ENCODE data around the gene ARHGEF37.

ARHGEF37 gene

DNA sequence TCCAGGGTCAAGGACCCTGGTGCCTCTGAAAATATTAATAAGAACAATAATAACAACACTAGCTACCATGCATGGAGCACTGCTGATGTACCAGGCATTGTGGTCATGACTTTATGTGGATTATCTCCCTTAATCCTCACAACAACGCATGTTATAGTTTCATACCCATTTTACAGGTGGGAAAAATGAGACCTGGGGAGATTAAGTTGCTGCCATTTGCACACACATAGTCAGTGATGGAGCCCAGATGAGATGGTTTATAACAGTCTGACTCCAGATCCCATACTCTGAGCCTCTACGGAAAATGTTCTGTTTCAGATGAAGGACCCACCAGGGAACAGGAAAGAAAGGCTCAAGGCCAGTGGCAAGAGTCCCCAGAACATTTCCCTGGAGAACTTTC, 100.6 kb downstream of the ARHGEF37 start:
- no peak for DNase-seq
- no peak overlapping the region for H2AFZ ChIP-seq (ENCODE audit: low read depth, low read length)
- H3K4me1 ChIP-seq (ENCODE audit: insufficient read depth, low read length), result no peaks in the 10 kb centered on the region
- peaks cover 10% of the 10 kb centered on the region for H3K27me3 ChIP-seq (ENCODE audit: insufficient read depth, low read length, poor library complexity)
- H4K20me1 ChIP-seq (ENCODE audit: insufficient read depth, low read length), result no peaks in the 10 kb centered on the region
- no peak overlapping the region for H3K9ac ChIP-seq (ENCODE audit: low read depth, low read length)
- no peaks in the 10 kb centered on the region for H3K9me3 ChIP-seq (ENCODE audit: insufficient read depth, low read length, severe bottlenecking)
- H3K36me3 ChIP-seq (ENCODE audit: insufficient read depth, low read length), result no peaks in the 10 kb centered on the region
- no peak for ATAC-seq (ENCODE audit: insufficient read depth, low read depth)
- no peaks in the 10 kb centered on the region for H3K79me2 ChIP-seq (ENCODE audit: insufficient read depth, low read length)
- H3K4me2 ChIP-seq (ENCODE audit: insufficient read depth, low read length), result no peak overlapping the region
- no peak for TF ChIP-seq EZH2 (IDR thresholded peaks at IDR 0.05; ENCODE audit: borderline replicate concordance, low read depth, low read length, severe bottlenecking)
- TF ChIP-seq, protein P1, sequence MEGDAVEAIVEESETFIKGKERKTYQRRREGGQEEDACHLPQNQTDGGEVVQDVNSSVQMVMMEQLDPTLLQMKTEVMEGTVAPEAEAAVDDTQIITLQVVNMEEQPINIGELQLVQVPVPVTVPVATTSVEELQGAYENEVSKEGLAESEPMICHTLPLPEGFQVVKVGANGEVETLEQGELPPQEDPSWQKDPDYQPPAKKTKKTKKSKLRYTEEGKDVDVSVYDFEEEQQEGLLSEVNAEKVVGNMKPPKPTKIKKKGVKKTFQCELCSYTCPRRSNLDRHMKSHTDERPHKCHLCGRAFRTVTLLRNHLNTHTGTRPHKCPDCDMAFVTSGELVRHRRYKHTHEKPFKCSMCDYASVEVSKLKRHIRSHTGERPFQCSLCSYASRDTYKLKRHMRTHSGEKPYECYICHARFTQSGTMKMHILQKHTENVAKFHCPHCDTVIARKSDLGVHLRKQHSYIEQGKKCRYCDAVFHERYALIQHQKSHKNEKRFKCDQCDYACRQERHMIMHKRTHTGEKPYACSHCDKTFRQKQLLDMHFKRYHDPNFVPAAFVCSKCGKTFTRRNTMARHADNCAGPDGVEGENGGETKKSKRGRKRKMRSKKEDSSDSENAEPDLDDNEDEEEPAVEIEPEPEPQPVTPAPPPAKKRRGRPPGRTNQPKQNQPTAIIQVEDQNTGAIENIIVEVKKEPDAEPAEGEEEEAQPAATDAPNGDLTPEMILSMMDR (IDR thresholded peaks at IDR 0.05; ENCODE audit: borderline replicate concordance, extremely low read depth, low read length, poor library complexity, severe bottlenecking), result no peak
- H3K27ac ChIP-seq (ENCODE audit: low read length), result no peak overlapping the region
- no peak overlapping the region for H3K4me3 ChIP-seq (ENCODE audit: low read depth in 1 of 2, low read length in 2 of 2)

DNA sequence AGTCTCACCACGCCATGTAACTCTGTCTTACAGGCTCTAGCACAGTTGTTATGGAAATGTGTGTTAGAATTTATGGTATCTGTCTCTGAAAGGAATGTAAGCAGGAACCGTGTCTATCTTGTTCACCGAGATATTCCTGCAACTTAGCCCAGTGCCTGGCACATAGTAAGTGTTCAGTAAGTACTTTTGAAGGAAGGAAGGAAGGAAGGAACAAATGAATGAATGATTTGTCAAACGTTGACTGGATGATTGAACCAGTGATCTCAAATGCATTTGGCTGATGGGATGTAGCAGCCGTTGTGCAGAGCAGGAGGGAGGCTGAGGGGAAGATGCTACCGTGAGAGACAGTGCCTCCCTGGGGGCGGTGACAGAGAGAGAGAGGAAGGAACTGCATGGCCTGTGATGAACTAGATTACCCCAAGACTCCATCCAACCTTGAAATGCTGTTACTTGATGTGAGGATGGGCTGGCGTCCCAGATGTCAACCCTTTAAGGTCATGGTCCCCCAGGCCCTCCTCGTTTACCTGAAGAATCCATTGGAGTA, 101.3 kb downstream of the ARHGEF37 start:
- H3K27ac ChIP-seq (ENCODE audit: low read length), result no peak overlapping the region
- no peaks in the 10 kb centered on the region for H4K20me1 ChIP-seq (ENCODE audit: insufficient read depth, low read length)
- H3K27me3 ChIP-seq (ENCODE audit: insufficient read depth, low read length, poor library complexity), result peaks cover 10% of the 10 kb centered on the region
- no peaks in the 10 kb centered on the region for H3K36me3 ChIP-seq (ENCODE audit: insufficient read depth, low read length)
- no peak for DNase-seq
- no peak overlapping the region for H3K4me3 ChIP-seq (ENCODE audit: low read depth in 1 of 2, low read length in 2 of 2)
- no peaks in the 10 kb centered on the region for H3K9me3 ChIP-seq (ENCODE audit: insufficient read depth, low read length, severe bottlenecking)
- TF ChIP-seq EZH2 (IDR thresholded peaks at IDR 0.05; ENCODE audit: borderline replicate concordance, low read depth, low read length, severe bottlenecking), result no peak
- TF ChIP-seq, protein P1 (IDR thresholded peaks at IDR 0.05; ENCODE audit: borderline replicate concordance, extremely low read depth, low read length, poor library complexity, severe bottlenecking), result no peak
- H3K4me1 ChIP-seq (ENCODE audit: insufficient read depth, low read length), result no peaks in the 10 kb centered on the region
- no peak overlapping the region for H2AFZ ChIP-seq (ENCODE audit: low read depth, low read length)
- no peak for ATAC-seq (ENCODE audit: insufficient read depth, low read depth)
- H3K4me2 ChIP-seq (ENCODE audit: insufficient read depth, low read length), result no peak overlapping the region
- no peak overlapping the region for H3K9ac ChIP-seq (ENCODE audit: low read depth, low read length)
- no peaks in the 10 kb centered on the region for H3K79me2 ChIP-seq (ENCODE audit: insufficient read depth, low read length)

DNA sequence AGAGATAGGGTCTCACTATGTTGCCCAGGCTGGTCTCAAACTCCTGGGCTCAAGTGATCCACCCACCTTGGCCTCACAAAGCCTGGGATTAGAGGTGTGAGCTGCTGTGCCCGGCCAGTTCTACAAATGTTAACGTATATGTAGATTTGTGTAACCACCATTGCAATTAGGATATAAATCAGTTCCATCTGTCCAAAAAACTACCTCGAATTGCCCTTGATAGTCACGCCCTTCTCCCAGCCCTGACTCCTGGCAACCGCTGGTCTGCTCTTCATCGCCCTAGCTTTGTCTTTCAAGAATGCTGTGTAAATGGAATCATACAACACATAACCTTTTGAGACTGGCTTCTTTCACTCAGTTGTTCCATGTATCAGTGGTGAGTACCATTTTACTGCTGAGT, 102.7 kb downstream of the ARHGEF37 start:
- Histone ChIP-seq H3K9ac (ENCODE audit: low read depth, low read length) (no peak overlapping the region), H3K4me2 (ENCODE audit: insufficient read depth, low read length) (no peak overlapping the region), H3K4me3 (ENCODE audit: low read depth in 1 of 2, low read length in 2 of 2) (no peak overlapping the region), H3K79me2 (ENCODE audit: insufficient read depth, low read length) (no peaks in the 10 kb centered on the region), H4K20me1 (ENCODE audit: insufficient read depth, low read length) (no peaks in the 10 kb centered on the region), H3K36me3 (ENCODE audit: insufficient read depth, low read length) (no peaks in the 10 kb centered on the region), H3K27me3 (ENCODE audit: insufficient read depth, low read length, poor library complexity) (peaks cover 10% of the 10 kb centered on the region), H3K4me1 (ENCODE audit: insufficient read depth, low read length) (no peaks in the 10 kb centered on the region), H3K27ac (ENCODE audit: low read length) (no peak overlapping the region), H2AFZ (ENCODE audit: low read depth, low read length) (no peak overlapping the region), H3K9me3 (ENCODE audit: insufficient read depth, low read length, severe bottlenecking) (no peaks in the 10 kb centered on the region)
- ATAC-seq (ENCODE audit: insufficient read depth, low read depth) (no peak), DNase-seq (no peak)
- TF ChIP-seq, protein P1 (IDR thresholded peaks at IDR 0.05; ENCODE audit: borderline replicate concordance, extremely low read depth, low read length, poor library complexity, severe bottlenecking), result no peak
- TF ChIP-seq EZH2 (IDR thresholded peaks at IDR 0.05; ENCODE audit: borderline replicate concordance, low read depth, low read length, severe bottlenecking), result no peak

DNA sequence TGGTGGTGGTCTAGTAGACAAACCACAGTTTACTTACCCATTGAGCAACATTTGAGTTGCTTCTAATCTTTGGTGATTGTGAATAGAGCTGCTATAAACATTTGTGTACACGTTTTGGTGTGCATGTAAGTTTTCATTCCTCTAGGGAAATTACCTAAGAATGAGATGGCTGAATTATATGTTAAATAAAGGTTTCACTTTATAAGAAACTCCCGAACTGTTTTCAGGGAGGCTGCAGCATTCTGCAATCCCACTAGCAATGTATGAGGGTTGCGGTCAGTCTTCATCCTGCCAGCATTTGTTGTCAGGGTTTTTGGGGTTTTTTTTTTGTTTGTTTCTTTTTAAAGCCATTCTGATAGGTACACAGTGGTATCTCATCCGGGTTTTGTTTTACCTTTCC, 103.1 kb downstream of the ARHGEF37 start:
- Histone ChIP-seq H2AFZ (ENCODE audit: low read depth, low read length) (no peak overlapping the region), H3K4me3 (ENCODE audit: low read depth in 1 of 2, low read length in 2 of 2) (no peak overlapping the region), H3K4me2 (ENCODE audit: insufficient read depth, low read length) (no peak overlapping the region), H3K9me3 (ENCODE audit: insufficient read depth, low read length, severe bottlenecking) (no peaks in the 10 kb centered on the region), H3K27ac (ENCODE audit: low read length) (no peak overlapping the region), H4K20me1 (ENCODE audit: insufficient read depth, low read length) (no peaks in the 10 kb centered on the region), H3K79me2 (ENCODE audit: insufficient read depth, low read length) (no peaks in the 10 kb centered on the region), H3K27me3 (ENCODE audit: insufficient read depth, low read length, poor library complexity) (peaks cover 10% of the 10 kb centered on the region), H3K36me3 (ENCODE audit: insufficient read depth, low read length) (no peaks in the 10 kb centered on the region), H3K9ac (ENCODE audit: low read depth, low read length) (no peak overlapping the region), H3K4me1 (ENCODE audit: insufficient read depth, low read length) (no peaks in the 10 kb centered on the region)
- no peak for ATAC-seq (ENCODE audit: insufficient read depth, low read depth)
- DNase-seq, result no peak
- TF ChIP-seq EZH2 (IDR thresholded peaks at IDR 0.05; ENCODE audit: borderline replicate concordance, low read depth, low read length, severe bottlenecking), result no peak
- TF ChIP-seq, protein P1 (IDR thresholded peaks at IDR 0.05; ENCODE audit: borderline replicate concordance, extremely low read depth, low read length, poor library complexity, severe bottlenecking), result no peak

Data from DND-41 (cell line).